ENCODE results near the gene FCHO1.

The FCHO1 gene, protein sequence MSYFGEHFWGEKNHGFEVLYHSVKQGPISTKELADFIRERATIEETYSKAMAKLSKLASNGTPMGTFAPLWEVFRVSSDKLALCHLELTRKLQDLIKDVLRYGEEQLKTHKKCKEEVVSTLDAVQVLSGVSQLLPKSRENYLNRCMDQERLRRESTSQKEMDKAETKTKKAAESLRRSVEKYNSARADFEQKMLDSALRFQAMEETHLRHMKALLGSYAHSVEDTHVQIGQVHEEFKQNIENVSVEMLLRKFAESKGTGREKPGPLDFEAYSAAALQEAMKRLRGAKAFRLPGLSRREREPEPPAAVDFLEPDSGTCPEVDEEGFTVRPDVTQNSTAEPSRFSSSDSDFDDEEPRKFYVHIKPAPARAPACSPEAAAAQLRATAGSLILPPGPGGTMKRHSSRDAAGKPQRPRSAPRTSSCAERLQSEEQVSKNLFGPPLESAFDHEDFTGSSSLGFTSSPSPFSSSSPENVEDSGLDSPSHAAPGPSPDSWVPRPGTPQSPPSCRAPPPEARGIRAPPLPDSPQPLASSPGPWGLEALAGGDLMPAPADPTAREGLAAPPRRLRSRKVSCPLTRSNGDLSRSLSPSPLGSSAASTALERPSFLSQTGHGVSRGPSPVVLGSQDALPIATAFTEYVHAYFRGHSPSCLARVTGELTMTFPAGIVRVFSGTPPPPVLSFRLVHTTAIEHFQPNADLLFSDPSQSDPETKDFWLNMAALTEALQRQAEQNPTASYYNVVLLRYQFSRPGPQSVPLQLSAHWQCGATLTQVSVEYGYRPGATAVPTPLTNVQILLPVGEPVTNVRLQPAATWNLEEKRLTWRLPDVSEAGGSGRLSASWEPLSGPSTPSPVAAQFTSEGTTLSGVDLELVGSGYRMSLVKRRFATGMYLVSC

DNA sequence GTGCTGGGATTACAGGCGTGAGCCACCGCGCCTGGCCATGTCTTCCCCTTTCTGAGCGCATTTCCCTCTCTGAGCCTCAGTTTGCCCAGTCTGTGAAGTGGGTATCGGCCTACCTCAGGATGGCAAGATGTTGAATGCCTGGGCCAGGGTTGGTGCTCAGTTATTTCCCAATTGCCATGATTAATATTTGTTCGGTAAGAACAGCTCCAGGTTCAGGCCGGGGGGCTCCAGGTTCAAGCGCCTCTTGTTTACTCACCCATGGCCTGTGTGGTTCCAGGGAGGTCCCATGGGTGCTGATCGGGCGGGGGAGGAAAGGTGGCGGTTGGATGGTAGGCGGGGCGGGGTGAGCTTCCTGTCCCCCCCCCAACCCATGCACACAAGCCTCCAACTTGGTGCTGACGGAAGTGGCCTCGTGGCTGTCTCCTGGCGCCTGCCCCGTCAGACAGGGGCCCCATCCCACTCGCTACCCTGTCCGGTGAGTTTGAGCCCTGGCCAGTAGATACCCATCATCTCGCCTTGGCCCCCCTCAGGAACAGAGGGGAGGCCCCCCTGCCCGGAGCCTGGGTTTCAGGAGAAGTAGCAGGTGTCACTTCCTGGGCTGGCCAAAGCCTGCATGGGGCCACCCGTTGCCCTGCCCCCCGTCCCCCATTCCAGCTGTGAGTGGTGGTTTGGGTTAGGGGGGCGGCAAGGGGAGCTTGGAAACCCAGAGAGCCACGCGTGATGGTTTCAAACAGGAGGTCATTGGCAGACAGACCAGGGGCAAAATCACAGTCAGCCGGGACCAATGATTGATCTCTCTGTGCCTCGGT lies at the start of gene FCHO1:
FCHO1 (plus strand) TSS at position 375 of the 809 bp plus-strand sequence. CDS start 3,688 bp downstream, outside the sequence.
- DNase-seq: no peak

DNA sequence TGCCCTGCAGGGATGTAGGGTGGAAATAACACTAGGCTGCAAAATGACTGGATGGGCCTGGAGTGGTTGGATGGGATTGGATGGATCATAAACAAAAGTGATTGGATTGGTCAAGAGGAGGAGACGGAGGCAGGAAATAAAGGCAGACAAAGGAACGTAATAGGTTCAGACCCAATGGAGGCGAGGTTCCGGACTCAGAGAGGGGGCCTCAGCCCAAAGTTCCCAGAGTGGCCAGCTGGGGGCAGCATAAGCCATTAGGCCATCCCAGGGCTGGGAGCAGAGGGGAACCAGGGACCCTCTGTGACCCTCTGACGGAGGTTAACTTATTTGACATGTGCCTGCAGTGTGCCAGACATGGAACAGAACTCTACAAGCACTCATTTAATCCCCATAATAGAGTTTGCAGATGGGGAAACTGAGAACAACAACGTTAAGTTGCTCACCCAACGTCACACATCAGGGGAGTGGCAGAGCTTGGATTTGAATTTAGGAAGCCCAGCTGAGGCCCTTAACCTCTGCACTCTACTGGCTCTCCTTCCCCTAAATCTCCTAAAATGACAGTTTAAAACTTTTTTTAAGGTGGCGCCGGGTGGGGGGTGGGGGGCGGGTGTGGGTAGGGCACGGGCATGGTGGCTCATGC lies 47.3 kb upstream of the FCHO1 start:
- peak in 1 of 2 experiments; percentile 37 for DNase-seq

DNA sequence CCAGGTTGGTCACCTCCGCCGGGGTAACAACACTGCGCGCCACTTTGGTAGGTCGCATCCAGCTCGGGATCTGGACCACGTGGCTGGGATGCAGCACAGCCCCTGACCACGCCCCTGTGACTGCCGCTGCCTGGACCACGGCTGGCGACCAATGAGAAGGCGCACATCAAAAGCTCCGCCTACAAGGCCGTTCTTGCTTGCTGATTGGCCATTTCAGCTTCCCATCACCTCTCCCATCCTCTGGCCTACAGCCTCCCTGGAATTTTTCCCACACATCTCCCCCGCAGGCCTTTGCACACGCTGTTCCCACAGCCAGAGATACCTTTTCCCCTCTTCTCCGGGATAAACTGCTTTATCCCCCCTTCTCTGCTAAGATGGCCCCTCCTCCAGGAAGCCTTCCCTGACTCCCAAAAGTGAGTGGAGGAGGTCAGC lies 44.5 kb upstream of the FCHO1 start:
- DNase-seq: peak in 1 of 2 experiments; percentile 57

DNA sequence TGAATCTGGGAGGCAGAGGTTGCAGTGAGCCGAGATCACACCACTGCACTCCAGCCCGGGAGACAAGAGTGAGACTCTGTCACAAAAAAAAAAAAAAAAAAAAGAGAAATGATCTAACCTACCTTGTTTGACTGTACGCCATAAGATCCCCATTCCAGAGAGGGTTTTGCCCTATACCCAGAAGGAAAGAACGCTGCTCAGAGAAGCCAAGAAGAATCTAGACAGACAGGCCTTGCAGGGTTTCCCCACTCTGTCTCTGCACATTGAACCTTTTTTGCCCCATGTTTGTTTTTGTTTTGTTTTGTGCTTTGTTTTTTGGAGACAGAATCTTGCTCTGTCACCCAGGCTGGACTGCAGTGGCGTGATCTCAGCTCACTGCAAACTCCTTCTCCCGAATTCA lies 39.4 kb upstream of the FCHO1 start:
- no peak for DNase-seq

DNA sequence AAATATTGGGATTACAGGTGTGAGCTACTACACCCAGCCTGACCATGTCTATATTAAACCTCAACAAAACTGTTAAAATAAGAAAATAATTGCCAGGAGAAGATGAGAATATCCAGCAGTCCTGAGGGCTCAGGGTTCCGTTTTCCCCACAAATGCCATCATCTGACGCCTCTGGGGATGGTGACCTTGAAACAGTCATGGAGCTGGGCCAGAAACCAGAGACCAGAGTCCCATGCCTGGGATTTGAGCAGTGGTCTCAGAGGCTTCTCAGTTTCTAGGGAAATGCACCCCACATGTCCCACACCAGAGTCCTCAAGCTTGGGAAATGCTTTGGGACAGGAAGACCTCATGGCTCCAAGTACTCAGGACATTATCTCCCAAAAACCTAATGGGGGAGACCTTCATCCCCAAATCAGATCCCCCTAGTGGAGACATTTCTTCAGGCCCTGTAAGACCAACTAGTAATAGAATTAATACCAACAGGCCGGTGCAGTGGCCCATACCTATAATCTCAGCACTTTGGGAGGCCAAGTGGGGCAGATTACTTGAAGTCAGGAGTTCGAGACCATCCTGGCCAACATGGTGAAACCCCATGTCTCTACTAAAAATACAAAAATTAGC lies 34.9 kb upstream of the FCHO1 start:
- DNase-seq: no peak

DNA sequence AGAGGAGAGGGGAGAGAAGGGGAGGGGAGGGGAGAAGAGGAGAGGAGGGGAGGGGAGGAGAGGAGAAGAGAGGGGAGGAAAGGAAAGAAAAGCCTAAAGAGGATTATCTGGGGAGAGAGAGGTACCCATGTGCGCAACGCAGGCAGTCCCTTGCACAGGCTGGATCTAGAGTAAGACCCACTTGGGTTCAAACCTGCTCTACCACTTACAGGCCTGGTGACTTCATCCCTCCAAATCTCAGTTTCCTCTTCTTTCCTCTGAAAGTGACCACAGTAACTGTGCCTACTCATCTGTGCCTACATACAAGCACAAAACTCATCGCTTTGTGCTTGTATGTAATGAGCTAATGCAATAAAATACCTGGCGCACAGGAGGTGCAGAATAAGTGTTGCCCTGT lies 32.7 kb upstream of the FCHO1 start:
- peak in 1 of 2 experiments; percentile 9 for DNase-seq

DNA sequence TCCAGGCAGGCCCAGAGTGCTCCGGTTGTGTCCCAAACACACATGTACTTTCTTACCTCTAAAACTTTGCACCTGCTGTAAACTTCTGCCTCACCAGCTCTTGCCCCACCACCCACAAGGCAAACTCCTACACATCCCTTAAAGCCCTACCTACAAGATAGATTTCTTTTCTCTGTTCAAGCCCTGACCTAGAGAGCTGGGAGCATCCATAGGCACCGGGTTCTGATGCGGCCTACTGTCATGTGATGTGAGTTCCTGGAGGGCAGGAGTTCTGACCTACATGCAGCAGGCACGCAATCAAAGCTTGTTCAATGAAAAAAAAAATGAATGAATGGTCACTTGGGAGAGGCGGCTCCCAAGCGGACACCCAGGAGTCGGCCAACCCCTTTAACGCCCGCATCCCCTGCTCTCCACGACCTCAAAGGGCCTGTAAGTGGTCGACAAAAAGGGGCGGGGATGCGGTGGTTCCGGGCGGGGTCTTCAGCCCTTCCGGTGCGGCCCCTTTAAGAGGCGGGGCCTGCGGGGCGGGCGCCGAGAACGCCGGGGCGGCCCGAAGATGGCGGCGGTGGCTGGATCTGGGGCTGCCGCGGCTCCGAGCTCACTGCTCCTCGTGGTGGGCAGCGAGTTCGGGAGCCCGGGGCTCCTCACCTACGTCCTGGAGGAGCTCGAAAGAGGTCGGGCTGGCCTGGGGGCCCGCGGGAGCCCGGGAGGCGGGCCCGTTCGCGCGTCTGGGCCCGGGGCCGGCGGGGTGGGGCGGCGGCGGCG lies 32.1 kb upstream of the FCHO1 start, which contains the start of gene MAP1S:
MAP1S (plus strand) TSS at position 534 of the 765 bp plus-strand sequence; CDS start at position 557, 23 bp downstream.
- DNase-seq: peak in 1 of 2 experiments; percentile 54

DNA sequence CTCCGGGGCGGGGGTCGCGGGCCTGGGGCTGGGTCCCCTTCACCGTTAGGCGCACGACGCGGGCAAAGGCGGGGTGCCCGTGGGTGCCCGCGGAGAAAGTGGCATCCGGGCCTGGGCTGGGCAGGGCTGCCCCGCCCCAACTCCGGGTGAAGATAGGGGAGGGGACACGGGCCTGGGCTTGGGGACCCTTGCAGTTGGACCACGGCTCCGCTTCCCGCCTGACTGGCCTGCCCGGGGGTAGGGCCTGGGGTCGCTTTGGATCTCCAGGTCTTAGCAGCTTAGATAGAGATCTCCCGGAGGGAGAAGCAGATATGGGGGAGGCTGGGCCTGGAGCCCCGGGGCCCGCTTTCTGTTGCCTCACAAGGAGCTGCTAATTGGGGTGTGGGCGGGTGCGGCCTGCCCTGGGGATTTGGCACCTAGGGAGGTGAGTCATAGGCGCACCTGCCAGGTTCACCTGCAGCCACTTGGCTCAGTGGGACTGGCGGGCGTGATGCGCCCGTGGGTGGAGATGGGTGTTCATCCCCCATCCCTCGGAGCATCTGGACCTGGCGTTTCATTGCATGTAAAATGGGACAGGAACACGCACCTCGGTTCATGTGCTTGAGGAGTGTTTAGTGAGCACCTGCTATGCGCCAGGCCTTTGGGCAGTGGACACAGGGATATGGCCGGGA lies 31.4 kb upstream of the FCHO1 start:
- peak in 1 of 2 experiments; percentile 16 for DNase-seq

DNA sequence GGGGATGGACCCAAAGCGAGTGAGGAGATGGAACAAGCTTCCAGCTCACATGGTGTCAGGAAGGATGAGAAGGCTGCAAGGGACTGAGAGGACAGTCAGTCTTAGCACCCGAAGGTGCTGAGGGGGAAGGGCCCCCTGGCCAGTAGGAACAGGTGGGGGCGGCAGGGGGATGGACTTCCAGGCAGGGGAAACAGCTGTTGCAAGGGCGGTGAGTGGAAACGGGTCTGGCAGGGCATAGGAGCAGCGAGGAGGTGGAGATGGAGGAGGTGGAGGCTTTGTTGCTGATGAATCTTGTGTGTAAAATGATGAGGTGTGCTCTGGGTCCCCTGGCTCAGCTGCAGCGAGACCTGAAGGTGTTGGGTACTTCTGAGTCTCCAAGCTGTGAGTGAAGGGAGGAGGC lies 30.8 kb upstream of the FCHO1 start:
- no peak for DNase-seq

DNA sequence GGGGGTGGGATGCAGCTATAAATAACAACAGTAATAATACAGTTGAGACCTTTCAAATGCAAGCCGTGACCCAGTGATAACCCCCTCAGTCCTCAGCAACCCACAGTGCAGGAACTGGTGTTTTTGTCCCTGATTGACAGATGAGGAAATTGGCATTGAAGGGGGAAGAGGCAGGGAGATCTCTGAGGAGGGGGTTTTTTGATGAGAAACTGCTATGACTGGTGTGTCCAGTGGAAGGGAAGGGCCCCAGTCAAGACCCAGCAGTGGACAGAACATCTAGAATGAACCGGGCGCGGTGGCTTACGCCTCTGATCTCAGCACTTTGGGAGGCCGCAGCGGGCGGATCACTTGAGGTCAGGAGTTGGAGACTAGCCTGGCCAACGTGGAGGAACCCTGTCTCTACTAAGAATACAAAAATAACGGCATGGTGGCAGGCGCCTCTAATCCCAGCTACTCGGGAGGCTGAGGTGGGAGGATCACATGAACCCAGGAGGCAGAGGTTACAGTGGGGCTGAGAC lies 30.1 kb upstream of the FCHO1 start:
- no peak for DNase-seq

DNA sequence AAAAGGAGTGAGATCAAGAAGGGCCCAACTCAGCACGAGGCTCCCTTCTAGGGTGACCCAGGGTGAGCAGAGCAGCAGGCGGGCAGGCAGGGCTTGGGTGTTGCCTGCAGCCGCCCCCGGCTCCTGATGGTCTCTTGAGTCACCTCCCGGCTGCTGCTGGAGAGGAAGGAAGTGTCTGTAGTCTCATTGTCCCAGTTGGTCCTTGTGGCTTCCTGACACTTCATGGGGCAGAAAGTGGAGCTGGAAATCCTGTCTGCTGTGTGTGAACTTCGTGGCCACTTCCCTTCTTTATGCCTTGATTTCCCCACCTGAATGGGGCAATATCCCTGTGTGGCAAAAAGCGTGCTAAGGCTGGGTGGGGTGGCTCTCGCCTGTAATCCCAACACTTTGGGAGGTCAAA lies 29.5 kb upstream of the FCHO1 start:
- DNase-seq: no peak

DNA sequence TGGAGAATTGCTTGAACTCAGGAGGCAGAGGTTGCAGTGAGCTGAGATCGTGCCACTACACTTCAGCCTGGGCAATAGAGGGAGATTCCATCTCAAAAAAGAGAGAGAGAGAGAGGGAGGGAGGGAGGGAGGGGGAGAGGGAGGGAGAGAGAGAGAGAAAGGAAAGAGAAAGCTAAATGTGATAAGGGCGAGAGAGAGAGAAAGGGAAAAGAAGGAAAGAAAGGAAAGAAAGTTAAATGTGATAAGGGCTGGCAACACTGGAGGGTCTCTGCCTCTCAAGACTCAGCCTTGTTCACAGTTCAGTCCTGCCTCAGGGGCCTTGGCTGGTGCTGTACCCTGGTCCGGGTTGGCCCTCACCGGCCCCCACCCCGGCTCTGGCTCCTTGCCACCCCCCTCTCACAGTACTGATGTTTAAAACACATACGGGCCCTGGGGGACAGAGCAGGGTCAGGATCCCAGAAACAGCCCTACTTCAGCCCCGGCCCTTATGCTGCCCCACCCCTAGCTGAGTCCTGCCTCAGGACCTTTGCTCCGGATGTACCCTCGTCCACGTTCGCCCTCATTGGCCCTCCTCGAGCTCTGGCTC lies 28.5 kb upstream of the FCHO1 start:
- DNase-seq: no peak

DNA sequence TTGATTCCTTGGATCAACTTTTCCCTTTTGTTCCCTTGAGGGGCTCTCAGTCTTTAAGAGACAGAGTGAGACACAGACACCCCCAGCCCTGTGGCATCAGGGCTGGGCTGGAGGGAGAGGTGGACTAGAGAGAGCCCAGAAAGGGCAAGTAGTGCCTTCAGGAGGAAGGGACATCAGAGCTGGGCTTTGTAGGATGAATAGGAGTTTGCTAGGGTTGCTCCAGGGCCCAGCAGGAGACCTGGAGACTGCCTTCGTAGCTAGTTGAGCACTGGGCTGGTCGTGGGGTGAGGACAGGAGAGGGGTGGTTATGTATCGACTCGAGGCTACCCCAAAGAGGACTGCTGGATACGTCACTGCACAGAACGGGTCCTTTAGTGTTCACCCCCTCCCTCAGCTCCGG lies 26.6 kb upstream of the FCHO1 start:
- no peak for DNase-seq

DNA sequence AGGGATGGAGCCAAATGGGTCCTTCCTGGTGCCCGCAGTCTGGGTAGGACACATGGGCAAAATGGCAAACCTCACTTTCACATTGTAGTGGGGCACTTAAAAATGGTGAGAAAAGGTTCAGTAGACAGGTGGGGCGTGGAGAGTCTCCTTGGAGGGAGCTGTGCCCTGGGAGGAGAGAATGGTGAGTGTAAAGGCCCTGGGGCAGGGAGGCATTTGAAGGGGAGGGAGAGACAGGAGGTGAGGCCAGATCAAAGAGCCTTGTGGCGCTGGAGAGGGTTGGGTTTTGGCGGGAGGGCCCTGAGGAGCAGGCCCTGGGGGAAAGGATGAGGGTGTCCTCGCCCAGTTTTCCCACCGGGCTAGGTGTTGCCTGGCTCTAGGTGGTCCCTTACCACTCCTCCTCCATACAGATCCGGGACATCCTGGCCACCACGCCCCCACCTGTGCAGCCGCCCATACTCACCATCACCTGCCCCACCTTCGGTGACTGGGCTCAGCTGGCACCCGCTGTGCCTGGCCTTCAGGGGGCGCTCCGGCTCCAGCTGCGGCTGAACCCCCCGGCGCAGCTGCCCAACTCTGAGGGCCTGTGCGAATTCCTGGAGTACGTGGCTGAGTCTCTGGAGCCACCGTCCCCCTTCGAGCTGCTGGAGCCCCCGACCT lies 25.7 kb upstream of the FCHO1 start:
- DNase-seq: no peak

DNA sequence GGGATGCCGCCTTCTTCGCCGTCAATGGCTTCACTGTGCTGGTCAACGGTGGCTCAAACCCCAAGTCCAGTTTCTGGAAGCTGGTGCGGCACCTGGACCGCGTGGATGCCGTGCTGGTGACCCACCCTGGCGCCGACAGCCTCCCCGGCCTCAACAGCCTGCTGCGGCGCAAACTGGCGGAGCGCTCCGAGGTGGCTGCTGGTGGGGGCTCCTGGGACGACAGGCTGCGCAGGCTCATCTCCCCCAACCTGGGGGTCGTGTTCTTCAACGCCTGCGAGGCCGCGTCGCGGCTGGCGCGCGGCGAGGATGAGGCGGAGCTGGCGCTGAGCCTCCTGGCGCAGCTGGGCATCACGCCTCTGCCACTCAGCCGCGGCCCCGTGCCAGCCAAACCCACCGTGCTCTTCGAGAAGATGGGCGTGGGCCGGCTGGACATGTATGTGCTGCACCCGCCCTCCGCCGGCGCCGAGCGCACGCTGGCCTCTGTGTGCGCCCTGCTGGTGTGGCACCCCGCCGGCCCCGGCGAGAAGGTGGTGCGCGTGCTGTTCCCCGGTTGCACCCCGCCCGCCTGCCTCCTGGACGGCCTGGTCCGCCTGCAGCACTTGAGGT lies 25.0 kb upstream of the FCHO1 start:
- no peak for DNase-seq

DNA sequence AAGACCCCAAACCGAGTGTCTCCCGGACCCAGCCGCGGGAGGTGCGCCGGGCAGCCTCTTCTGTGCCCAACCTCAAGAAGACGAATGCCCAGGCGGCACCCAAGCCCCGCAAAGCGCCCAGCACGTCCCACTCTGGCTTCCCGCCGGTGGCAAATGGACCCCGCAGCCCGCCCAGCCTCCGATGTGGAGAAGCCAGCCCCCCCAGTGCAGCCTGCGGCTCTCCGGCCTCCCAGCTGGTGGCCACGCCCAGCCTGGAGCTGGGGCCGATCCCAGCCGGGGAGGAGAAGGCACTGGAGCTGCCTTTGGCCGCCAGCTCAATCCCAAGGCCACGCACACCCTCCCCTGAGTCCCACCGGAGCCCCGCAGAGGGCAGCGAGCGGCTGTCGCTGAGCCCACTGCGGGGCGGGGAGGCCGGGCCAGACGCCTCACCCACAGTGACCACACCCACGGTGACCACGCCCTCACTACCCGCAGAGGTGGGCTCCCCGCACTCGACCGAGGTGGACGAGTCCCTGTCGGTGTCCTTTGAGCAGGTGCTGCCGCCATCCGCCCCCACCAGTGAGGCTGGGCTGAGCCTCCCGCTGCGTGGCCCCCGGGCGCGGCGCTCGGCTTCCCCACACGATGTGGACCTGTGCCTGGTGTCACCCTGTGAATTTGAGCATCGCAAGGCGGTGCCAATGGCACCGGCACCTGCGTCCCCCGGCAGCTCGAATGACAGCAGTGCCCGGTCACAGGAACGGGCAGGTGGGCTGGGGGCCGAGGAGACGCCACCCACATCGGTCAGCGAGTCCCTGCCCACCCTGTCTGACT lies 24.1 kb upstream of the FCHO1 start:
- DNase-seq: no peak

DNA sequence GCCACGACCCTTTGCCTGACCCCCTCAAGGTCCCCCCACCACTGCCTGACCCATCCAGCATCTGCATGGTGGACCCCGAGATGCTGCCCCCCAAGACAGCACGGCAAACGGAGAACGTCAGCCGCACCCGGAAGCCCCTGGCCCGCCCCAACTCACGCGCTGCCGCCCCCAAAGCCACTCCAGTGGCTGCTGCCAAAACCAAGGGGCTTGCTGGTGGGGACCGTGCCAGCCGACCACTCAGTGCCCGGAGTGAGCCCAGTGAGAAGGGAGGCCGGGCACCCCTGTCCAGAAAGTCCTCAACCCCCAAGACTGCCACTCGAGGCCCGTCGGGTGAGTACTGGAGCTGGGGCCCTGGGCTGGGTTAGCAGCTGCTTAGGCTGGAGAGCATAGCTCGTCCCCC lies 23.4 kb upstream of the FCHO1 start:
- DNase-seq: no peak

DNA sequence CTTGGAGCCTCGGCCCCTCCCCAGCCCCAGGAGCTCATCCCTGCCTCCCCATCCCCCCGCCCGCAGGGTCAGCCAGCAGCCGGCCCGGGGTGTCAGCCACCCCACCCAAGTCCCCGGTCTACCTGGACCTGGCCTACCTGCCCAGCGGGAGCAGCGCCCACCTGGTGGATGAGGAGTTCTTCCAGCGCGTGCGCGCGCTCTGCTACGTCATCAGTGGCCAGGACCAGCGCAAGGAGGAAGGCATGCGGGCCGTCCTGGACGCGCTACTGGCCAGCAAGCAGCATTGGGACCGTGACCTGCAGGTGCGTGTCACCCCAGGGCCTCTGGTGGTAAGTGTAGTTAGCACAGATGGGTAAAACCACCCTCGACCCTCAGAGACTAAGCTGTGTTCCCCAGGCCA lies 18.1 kb upstream of the FCHO1 start:
- DNase-seq: no peak

Measured in NCI-H526 (cell line).